Activated T-cell treated with anti-CD3 and anti-CD28 coated beads, Interleukin-2, amount 50 U/mL, for 24 hours (primary cell): ENCODE data around the gene MROH7.

Experiments
- DNase-seq: peaks from one replicate; pipeline ENCODE4 v3.0.0-alpha.2; 2020
- H3K27ac Mint-ChIP-seq: 2 replicates; pipeline ENCODE4 v1.8.0; 2020; ENCODE audit warnings: mild to moderate bottlenecking, mixed read lengths
- H3K27me3 Mint-ChIP-seq: 2 replicates; pipeline ENCODE4 v1.8.0; 2020; ENCODE audit warnings: mixed read lengths
- H3K36me3 Mint-ChIP-seq: 2 replicates; pipeline ENCODE4 v1.8.0; 2020; ENCODE audit warnings: low read depth, mixed read lengths
- H3K4me1 Mint-ChIP-seq: 2 replicates; pipeline ENCODE4 v1.8.0; 2020; ENCODE audit warnings: low read depth, mixed read lengths
- H3K4me3 Mint-ChIP-seq: 2 replicates; pipeline ENCODE4 v1.8.0; 2020; ENCODE audit warnings: mild to moderate bottlenecking, moderate library complexity, mixed read lengths
- H3K9me3 Mint-ChIP-seq: 2 replicates; pipeline ENCODE4 v1.8.0; 2020; ENCODE audit warnings: mixed read lengths

MROH7 gene

DNA sequence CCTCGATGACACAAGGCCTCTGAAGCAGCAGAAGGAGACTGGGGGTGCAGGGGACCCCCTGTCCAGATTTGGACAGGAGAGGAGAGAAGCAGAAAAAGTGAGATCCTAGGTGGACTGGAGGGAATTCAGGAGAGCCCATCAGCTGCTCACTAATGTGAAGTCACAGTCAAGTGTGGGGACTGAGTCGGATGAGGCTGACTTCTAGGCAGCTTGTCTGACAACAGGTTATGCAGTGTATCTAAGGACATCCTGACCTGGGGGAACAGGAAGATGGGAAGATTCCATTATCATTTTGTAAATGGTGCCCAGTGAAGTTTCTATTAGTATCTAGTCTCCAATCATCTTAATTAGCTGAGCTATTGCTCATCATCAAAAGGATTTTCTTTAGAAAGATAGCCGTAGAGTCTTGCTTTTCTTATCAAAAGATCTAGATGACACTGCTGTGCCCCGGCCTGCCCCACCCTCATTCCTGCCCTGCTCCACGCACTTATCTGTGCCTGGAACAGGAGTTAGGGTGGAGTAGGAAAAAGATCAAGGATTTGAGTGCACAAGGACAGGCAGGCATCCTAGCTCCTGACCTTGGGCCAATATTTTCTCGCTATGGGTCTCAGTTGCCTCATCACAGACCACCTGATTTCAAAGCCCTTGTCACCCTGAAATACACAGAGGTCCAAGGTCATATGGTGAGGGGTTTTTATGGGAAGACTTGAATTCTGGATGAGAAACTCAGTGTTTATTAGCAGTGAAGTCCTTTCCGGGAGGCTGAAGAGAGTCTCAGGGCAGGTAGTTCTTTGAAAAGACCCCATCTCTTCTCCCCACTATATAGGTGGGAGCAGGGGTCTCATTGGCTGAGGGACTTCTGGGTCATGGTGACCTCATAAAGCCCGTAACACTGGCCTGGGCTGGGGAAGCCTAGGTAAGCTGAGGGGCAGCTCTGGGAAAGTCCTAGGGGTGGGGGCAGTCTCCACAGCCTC is at the start of gene MROH7:
MROH7 (plus strand) TSS at position 924 of the 974 bp plus-strand sequence. CDS start 11,141 bp downstream, outside the sequence.
- Mint-ChIP-seq H3K36me3 (no peaks in the 10 kb centered on the region), H3K4me1 (no peaks in the 10 kb centered on the region), H3K4me3 (no peak within 1 kb of the TSS), H3K9me3 (peaks cover 8% of the 10 kb centered on the region), H3K27me3 (no peaks in the 10 kb centered on the region), H3K27ac (no peak within 1 kb of the TSS)
- DNase-seq, result no peak

DNA sequence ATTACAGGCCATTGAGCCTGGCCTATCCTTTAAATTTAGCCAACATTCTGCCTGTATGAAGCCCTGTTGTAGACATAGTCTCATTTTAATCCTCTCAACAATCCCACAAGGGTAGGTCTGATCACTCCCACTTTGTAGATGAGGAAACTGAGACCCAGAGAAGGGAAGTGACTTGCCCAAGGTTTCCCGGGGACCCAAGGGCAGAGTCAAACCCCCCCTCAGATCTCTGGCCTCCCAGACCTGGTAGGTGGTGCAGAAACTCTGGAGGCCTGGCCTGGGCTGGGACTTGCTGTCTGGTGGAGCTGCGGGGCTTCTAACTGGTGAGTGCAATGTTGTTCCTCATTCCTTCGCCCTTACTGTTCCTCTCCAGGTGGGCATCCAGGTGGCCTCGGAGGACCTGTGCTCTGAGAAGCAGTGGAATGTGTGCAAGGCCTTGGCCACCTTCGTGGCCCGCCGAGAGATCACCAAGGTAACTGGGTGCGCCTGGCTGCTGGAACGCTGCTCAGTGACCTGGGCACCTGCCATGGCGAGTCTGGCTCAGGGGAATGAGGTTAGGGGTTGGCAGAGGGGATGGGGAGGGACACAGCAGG is 47.9 kb upstream of the MROH7 start:
- H3K36me3 Mint-ChIP-seq, result no peaks in the 10 kb centered on the region
- H3K27me3 Mint-ChIP-seq, result no peaks in the 10 kb centered on the region
- H3K9me3 Mint-ChIP-seq, result no peaks in the 10 kb centered on the region
- no peak overlapping the region for H3K4me3 Mint-ChIP-seq
- peaks cover under 1% of the 10 kb centered on the region for H3K4me1 Mint-ChIP-seq
- DNase-seq, result no peak
- H3K27ac Mint-ChIP-seq, result no peak overlapping the region

GRCh38 chr1:54594463-54594862 is 47.1 kb upstream of the MROH7 start:
- no peak overlapping the region for H3K4me3 Mint-ChIP-seq
- no peaks in the 10 kb centered on the region for H3K4me1 Mint-ChIP-seq
- no peak overlapping the region for H3K27ac Mint-ChIP-seq
- H3K27me3 Mint-ChIP-seq, result no peaks in the 10 kb centered on the region
- no peak for DNase-seq
- no peaks in the 10 kb centered on the region for H3K9me3 Mint-ChIP-seq
- H3K36me3 Mint-ChIP-seq, result no peaks in the 10 kb centered on the region

DNA sequence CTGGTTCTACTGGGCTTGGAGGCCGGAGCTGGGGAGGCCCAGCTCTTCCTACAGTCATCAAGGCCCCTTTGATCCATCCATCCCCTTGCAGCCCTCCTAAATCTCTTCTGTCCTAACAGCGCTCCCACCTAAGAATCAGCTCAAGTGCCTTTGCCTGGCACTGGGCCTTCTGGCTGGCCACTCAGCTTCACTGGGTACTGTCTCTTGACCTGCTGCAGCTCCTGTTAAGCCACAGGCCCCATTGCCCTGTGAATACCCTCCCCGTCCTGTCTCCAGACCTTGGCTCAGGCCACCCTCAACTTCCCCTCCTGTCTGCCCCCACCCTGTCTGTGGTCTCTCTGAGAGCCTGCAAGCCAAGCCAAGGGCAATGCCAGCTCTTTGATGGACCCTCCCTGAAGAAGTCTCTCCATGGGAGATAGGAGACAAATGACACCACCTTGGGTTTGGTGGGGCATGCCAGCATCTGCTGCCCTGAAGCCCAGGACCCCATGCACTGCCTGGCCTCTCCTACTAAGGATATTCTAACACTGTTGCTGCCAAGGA is 45.6 kb upstream of the MROH7 start:
- no peaks in the 10 kb centered on the region for H3K9me3 Mint-ChIP-seq
- no peaks in the 10 kb centered on the region for H3K36me3 Mint-ChIP-seq
- no peaks in the 10 kb centered on the region for H3K4me1 Mint-ChIP-seq
- H3K4me3 Mint-ChIP-seq, result no peak overlapping the region
- no peaks in the 10 kb centered on the region for H3K27me3 Mint-ChIP-seq
- no peak overlapping the region for H3K27ac Mint-ChIP-seq
- no peak for DNase-seq

GRCh38 chr1:54596756-54597155 is 44.8 kb upstream of the MROH7 start:
- no peaks in the 10 kb centered on the region for H3K9me3 Mint-ChIP-seq
- no peak for DNase-seq
- no peak overlapping the region for H3K4me3 Mint-ChIP-seq
- no peaks in the 10 kb centered on the region for H3K27me3 Mint-ChIP-seq
- H3K27ac Mint-ChIP-seq, result no peak overlapping the region
- H3K4me1 Mint-ChIP-seq, result no peaks in the 10 kb centered on the region
- no peaks in the 10 kb centered on the region for H3K36me3 Mint-ChIP-seq

- Mint-ChIP-seq H3K27me3 (no peaks in the 10 kb centered on the region), H3K9me3 (no peaks in the 10 kb centered on the region), H3K36me3 (no peaks in the 10 kb centered on the region), H3K4me1 (no peaks in the 10 kb centered on the region), H3K27ac (no peak overlapping the region), H3K4me3 (no peak overlapping the region)
- DNase-seq, result no peak
Observed at GRCh38 chr1:54597455-54598030, 44.0 kb upstream of the MROH7 start.

GRCh38 chr1:54599211-54599823 is 42.3 kb upstream of the MROH7 start:
- no peak for DNase-seq
- Mint-ChIP-seq H3K36me3 (no peaks in the 10 kb centered on the region), H3K4me1 (peaks cover 4% of the 10 kb centered on the region), H3K27me3 (no peaks in the 10 kb centered on the region), H3K4me3 (no peak overlapping the region), H3K27ac (no peak overlapping the region), H3K9me3 (no peaks in the 10 kb centered on the region)

DNA sequence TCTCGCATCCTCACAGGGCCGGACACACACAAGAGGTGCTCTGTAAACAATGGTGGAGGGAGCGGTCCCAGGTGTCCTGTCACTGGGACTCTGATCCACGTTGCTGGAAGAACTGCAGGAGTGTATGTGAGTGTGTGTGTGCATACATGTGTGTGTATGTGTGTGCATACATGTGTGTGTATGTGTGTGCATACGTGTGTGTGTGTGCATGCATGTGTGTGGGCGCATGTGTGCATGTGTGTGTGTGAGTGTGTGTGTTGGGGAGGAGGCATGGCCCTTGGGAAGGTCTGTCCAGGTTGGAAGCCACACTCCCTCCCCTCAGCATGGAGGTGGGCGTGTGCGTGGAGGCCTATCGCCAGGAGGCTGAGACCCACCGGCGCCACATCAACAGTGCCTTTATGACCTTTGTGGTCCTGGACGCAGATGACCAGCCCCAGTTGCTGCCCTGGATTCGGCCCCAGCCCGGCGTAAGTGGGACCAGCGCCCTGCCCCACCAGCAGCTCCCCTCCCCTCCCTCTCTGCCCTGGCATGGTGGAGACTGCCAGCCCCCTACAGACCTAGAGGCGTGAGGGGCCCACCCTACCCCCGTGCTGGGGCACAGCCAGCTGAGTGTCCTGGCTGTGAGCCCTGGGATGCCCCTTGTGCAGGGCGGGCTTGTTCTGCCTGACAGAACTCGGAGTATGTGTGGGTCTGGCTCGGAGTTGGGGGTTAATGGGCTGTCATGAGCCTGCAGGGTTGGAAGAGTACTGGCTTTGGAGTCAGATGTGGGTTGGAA is 40.5 kb upstream of the MROH7 start:
- Mint-ChIP-seq H3K27ac (no peak overlapping the region), H3K9me3 (no peaks in the 10 kb centered on the region), H3K36me3 (no peaks in the 10 kb centered on the region), H3K27me3 (no peaks in the 10 kb centered on the region), H3K4me1 (peaks cover 15% of the 10 kb centered on the region), H3K4me3 (no peak overlapping the region)
- DNase-seq, result no peak

- peaks cover 15% of the 10 kb centered on the region for H3K4me1 Mint-ChIP-seq
- no peak overlapping the region for H3K27ac Mint-ChIP-seq
- H3K27me3 Mint-ChIP-seq, result no peaks in the 10 kb centered on the region
- no peaks in the 10 kb centered on the region for H3K9me3 Mint-ChIP-seq
- no peak for DNase-seq
- H3K36me3 Mint-ChIP-seq, result no peaks in the 10 kb centered on the region
- no peak overlapping the region for H3K4me3 Mint-ChIP-seq
Observed at GRCh38 chr1:54601730-54602129, 39.9 kb upstream of the MROH7 start.

DNA sequence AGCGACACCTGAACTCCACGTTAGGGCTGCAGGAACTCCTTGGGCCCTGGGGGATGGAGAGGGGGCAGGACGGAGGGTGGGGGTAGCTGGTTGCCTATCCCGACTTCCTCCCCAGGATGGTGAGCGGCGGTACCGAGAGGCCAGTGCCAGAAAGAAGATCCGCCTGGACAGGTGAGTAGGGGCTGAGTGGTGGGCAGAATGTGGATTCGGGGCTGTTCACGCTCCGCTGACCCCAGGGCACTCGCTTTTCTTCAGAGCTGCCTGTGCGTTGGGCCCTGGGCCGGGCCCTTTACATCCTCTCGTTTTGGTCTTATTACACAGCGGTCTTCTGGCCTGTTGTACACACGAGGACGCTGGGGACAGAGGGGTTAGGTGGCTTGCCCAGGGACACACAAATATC is 39.0 kb upstream of the MROH7 start:
- Mint-ChIP-seq H3K27me3 (no peaks in the 10 kb centered on the region), H3K9me3 (no peaks in the 10 kb centered on the region), H3K4me1 (peaks cover 15% of the 10 kb centered on the region), H3K36me3 (no peaks in the 10 kb centered on the region), H3K4me3 (no peak overlapping the region), H3K27ac (no peak overlapping the region)
- DNase-seq, result no peak

GRCh38 chr1:54603241-54603640 is 38.3 kb upstream of the MROH7 start:
- Mint-ChIP-seq H3K27ac (no peak overlapping the region), H3K36me3 (no peaks in the 10 kb centered on the region), H3K9me3 (no peaks in the 10 kb centered on the region), H3K27me3 (no peaks in the 10 kb centered on the region), H3K4me1 (peaks cover 15% of the 10 kb centered on the region), H3K4me3 (no peak overlapping the region)
- no peak for DNase-seq

- no peak overlapping the region for H3K4me3 Mint-ChIP-seq
- no peaks in the 10 kb centered on the region for H3K9me3 Mint-ChIP-seq
Observed at GRCh38 chr1:54604051-54604450, 37.5 kb upstream of the MROH7 start.

DNA sequence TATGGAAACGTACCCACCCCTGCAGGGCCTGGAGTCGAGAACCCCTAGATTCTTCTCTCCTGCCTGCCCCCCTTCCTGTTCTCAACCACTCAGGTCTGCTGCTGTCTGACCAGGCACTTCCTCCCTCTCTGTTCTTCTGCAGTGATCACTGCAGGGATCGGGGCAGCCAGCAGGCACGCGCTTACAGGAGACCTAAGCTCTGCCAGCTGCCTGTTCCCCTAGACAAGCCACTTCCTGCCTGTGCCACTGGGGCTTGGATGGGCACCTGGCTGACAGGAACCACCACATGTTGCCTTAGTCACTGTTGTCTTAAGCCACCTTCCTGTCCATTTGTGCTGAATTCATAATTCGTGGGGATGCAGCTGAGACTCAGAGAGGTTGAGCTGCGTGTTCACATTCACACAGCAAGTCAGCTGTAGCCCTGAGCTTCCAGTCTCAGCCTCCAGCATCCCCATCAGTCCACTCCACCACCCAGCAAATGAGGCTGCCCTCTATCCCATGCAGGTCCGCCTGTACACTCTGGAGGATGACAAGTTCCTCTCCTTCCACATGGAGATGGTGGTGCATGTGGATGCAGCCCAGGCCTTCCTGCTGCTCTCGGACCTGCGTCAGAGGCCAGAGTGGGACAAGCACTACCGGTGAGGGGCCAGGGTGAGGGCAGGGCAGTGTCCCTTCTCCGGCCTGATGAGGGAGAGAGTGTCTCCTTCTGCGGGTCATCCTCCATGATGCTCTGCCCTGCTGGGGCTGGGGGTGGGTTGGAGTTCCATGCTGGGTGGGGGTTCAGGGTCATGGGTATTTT is 36.8 kb upstream of the MROH7 start:
- no peaks in the 10 kb centered on the region for H3K36me3 Mint-ChIP-seq
- peak; percentile 45 for DNase-seq

More at GRCh38 chr1:54604051-54604450, 37.5 kb upstream of the MROH7 start:
- Mint-ChIP-seq H3K4me1 (peaks cover 15% of the 10 kb centered on the region), H3K27me3 (no peaks in the 10 kb centered on the region), H3K36me3 (no peaks in the 10 kb centered on the region), H3K27ac (no peak overlapping the region)
- DNase-seq, result no peak

More for the DNA sequence above, 36.8 kb upstream of the MROH7 start:
- peak overlapping the region; percentile 59 for H3K27ac Mint-ChIP-seq
- no peaks in the 10 kb centered on the region for H3K9me3 Mint-ChIP-seq
- H3K4me1 Mint-ChIP-seq, result peaks cover 15% of the 10 kb centered on the region
- H3K4me3 Mint-ChIP-seq, result no peak overlapping the region
- no peaks in the 10 kb centered on the region for H3K27me3 Mint-ChIP-seq
